ENCODE data around the gene UXT. TPM values are rescaled to one million over a fixed set of nuclear protein-coding genes. Genes with fewer than 3 reads are reported as not detected.
"Not testable (repeated sequence)": the region's sequence is repeated elsewhere in the genome, so short reads cannot be mapped to it uniquely, and the experiment has no call there.

The UXT gene
- total RNA-seq, 4 donors from 2014 or later: 95.7 to 129 (median 118) TPM

DNA sequence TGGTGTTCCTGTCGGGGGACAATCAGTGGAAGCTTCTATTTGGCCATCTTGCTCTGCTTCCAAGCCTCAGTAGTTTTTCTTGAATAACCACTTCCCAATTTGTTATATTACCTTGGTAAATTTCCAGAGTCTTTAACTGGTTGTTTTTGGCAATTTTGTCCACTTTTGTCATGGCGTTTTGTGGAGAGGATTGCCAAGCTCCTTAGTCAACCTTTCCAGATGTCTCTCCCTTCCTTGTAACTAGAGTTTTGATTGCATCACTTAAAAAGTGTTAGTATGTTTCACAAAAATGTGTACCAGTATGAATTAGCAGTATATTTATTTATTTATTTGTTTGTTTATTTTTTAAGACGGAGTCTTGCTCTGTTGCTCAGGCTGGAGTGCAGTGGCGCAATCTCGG, 15.8 kb upstream of the UXT start:
- Histone ChIP-seq H3K4me3 (no peak overlapping the region), H3K4me1 (no peaks in the 10 kb centered on the region), H3K9me3 (no peaks in the 10 kb centered on the region), H3K36me3 (no peaks in the 10 kb centered on the region), H3K27ac (no peak overlapping the region), H3K27me3 (no peaks in the 10 kb centered on the region)
- 74 to 84% methylated on average over 5 of the region's 5 CpGs for WGBS, 2 donors
- TF ChIP-seq, protein P1, sequence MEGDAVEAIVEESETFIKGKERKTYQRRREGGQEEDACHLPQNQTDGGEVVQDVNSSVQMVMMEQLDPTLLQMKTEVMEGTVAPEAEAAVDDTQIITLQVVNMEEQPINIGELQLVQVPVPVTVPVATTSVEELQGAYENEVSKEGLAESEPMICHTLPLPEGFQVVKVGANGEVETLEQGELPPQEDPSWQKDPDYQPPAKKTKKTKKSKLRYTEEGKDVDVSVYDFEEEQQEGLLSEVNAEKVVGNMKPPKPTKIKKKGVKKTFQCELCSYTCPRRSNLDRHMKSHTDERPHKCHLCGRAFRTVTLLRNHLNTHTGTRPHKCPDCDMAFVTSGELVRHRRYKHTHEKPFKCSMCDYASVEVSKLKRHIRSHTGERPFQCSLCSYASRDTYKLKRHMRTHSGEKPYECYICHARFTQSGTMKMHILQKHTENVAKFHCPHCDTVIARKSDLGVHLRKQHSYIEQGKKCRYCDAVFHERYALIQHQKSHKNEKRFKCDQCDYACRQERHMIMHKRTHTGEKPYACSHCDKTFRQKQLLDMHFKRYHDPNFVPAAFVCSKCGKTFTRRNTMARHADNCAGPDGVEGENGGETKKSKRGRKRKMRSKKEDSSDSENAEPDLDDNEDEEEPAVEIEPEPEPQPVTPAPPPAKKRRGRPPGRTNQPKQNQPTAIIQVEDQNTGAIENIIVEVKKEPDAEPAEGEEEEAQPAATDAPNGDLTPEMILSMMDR (IDR thresholded peaks at IDR 0.05): no peak
- TF ChIP-seq EP300 (IDR thresholded peaks at IDR 0.05): no peak
- TF ChIP-seq POLR2A (IDR thresholded peaks at IDR 0.05): no peak
- no peak for DNase-seq (ENCODE audit: low spot score in 2 of 2)

DNA sequence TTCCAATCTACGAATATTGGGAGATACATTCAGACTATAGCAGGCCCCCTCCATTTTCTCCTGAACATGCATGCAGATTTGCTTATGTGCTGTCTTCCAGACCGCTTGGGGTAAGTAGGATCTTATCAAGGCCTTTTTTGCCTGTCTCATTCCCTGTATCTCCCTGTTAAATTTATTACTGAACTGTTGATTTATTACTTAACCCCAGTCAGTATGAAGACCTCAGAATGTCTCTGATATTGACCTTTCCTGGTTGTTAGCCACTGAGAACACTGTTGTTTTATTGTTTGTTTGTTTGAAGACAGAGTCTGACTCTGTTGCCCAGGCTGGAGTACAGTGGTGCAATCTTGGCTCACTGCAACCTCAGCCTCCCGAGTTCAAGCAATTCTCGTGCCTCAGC, 6.8 kb upstream of the UXT start:
- not testable (repeated sequence) for H3K27me3 ChIP-seq; DNase-seq (ENCODE audit: low spot score in 2 of 2); H3K4me1 ChIP-seq; H3K27ac ChIP-seq; H3K36me3 ChIP-seq; H3K4me3 ChIP-seq; H3K9me3 ChIP-seq
- WGBS, 2 donors: 71 to 85% methylated on average over 4 of the region's 4 CpGs

DNA sequence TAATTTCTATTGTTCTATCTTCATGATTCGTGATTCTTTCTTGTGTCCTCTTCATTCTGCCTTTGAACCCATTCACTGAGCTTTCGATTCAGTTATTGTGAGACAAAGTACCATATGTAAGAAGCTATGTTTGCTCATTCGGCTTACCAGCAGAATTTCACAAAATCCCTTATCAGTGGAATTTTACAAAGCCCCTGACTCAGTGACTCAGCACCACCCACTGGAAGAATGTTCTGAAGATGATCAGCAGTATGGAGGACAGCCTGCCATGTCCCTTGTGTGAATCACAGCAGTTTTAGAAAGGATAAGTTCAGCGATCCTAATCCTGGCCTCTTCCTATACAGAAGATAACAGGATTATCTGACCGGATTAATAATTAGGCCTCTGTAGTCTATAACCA, 5.8 kb upstream of the UXT start:
- no peaks in the 10 kb centered on the region for H3K9me3 ChIP-seq
- WGBS, 2 donors: 72 to 83% methylated on average over 5 of the region's 5 CpGs
- H3K4me3 ChIP-seq: no peak overlapping the region
- peaks cover 0 to under 1% (median 0%) of the 10 kb centered on the region in 4 donors for H3K4me1 ChIP-seq
- H3K27ac ChIP-seq: no peak overlapping the region
- TF ChIP-seq, protein P1 (IDR thresholded peaks at IDR 0.05): no peak
- H3K27me3 ChIP-seq: no peaks in the 10 kb centered on the region
- no peaks in the 10 kb centered on the region for H3K36me3 ChIP-seq
- no peak for DNase-seq (ENCODE audit: low spot score in 2 of 2)

DNA sequence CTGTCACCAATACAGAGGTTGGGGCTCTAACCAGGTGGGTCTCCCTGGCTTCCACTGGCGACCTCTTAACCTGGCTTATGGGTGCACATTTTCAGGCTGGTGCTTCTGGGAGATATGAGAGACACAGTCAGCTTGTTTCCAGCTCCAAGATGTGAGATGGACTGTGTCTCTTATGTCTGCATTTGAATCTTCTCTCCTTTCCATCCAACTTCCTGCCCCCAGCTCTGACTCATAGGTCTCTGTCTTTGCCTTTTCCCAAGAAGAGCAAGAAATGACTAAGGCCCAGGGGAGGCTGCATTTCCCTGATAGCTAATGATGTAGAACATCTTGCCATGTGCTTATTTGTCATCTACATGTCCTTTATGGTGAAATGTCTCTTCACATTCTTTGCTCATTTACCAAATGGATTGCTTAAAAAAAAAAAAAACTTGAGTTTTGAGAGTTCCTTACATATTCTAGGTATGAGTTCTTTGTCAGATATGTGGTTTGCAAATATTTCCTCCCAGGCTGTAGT, 3.2 kb upstream of the UXT start:
- Histone ChIP-seq H3K36me3 (peaks cover 0 to under 1% (median 0%) of the 10 kb centered on the region in 3 donors), H3K27me3 (no peaks in the 10 kb centered on the region), H3K9me3 (no peaks in the 10 kb centered on the region), H3K27ac (no peak overlapping the region), H3K4me1 (peaks cover 0 to 10% (median 3%) of the 10 kb centered on the region in 4 donors), H3K4me3 (no peak overlapping the region)
- TF ChIP-seq, protein P1 (IDR thresholded peaks at IDR 0.05): no peak
- TF ChIP-seq POLR2A (IDR thresholded peaks at IDR 0.05) (no peak), EP300 (IDR thresholded peaks at IDR 0.05) (no peak)
- 50 to 100% methylated on average over 1 of the region's 1 CpG for WGBS, 2 donors
- no peak for DNase-seq (ENCODE audit: low spot score in 2 of 2)

- H3K36me3 ChIP-seq: peaks cover 0 to 8% (median 0%) of the 10 kb centered on the region in 3 donors
- no peak overlapping the region for H3K27ac ChIP-seq
- no peak overlapping the region for H3K4me3 ChIP-seq
- TF ChIP-seq, protein P1 (IDR thresholded peaks at IDR 0.05): no peak
- TF ChIP-seq EP300 (IDR thresholded peaks at IDR 0.05): no peak
- TF ChIP-seq POLR2A (IDR thresholded peaks at IDR 0.05): no peak
- H3K4me1 ChIP-seq: peaks cover 0 to 10% (median 3%) of the 10 kb centered on the region in 4 donors
- H3K9me3 ChIP-seq: no peaks in the 10 kb centered on the region
- no peaks in the 10 kb centered on the region for H3K27me3 ChIP-seq
- DNase-seq (ENCODE audit: low spot score in 2 of 2): no peak
- 89 to 90% methylated on average over 3 to 7 of the region's 7 CpGs for WGBS, 2 donors
Measured at GRCh38 chrX:47661539-47661938, 2.6 kb upstream of the UXT start.

- H3K4me3 ChIP-seq: peak overlapping the region; percentile 41 to 65 (median 54)
- no peaks in the 10 kb centered on the region for H3K9me3 ChIP-seq
- TF ChIP-seq POLR2A (IDR thresholded peaks at IDR 0.05) (no peak), EP300 (IDR thresholded peaks at IDR 0.05) (no peak)
- TF ChIP-seq, protein P1 (IDR thresholded peaks at IDR 0.05): no peak
- no peak for DNase-seq (ENCODE audit: low spot score in 2 of 2)
- H3K4me1 ChIP-seq: peaks cover 0 to 10% (median 3%) of the 10 kb centered on the region in 4 donors
- WGBS, 2 donors: 25 to 54% methylated on average over 8 of the region's 8 CpGs
- peaks cover 0 to 25% (median 0%) of the 10 kb centered on the region in 3 donors for H3K36me3 ChIP-seq
- H3K27ac ChIP-seq: peak overlapping the region; percentile 95 to 98 (median 96)
- H3K27me3 ChIP-seq: no peaks in the 10 kb centered on the region
Measured at GRCh38 chrX:47659421-47659726, 394 bp upstream of the UXT start.
